Measurements from ENCODE around the gene KRT75. TPM values are rescaled to one million over a fixed set of nuclear protein-coding genes. Genes with fewer than 3 reads are reported as not detected.

KRT75 gene
- total RNA-seq, 1 experiment from 2014 or later, result not detected

DNA sequence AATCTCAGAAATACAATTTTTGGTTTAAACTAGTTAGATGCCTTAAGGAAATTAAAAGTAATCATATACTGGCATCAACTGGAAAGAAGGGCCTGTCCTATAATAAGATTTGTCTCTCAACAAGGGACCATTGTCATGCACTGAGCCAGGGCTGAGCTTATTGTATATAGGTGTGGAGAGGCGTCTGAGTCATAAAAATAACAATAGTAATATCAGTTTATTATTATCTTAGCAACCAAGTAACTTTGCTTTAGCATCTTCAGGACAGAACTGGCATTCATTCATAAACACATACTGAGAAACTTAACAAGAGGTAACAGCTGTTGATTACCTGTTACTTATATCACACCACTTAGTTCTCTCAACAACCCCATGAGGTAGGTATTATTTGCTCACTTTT lies 7.1 kb downstream of the KRT75 start:
- H3K9me2 ChIP-seq (ENCODE audit: insufficient read depth), result no peaks in the 10 kb centered on the region
- no peak overlapping the region for H3K27ac ChIP-seq (ENCODE audit: low read depth, low read length)
- POLR2A ChIA-PET, result interaction anchor here (0.8 kb wide), 1 partner anchor 547 kb away, joined by 4 read pairs; no protein-coding TSS in a partner anchor
- ATAC-seq (peak; percentile 65), DNase-seq (ENCODE audit: low read depth, low spot score) (peak; percentile 27)
- intact Hi-C loops (cut with micrococcal nuclease), result no loop called here
- H3K4me3 ChIP-seq (replicated peaks in 1 of 2; ENCODE audit: low read depth in 1 of 2, low read length in 2 of 2), result no peak overlapping the region
- peaks cover 0 to 23% of the 10 kb centered on the region in 2 experiments; a peak in 2 of 4 replicates for H3K4me1 ChIP-seq (ENCODE audit: control insufficient read depth in 1 of 2, insufficient read depth in 2 of 2, low read length in 2 of 2)
- H2AFZ ChIP-seq (ENCODE audit: low read depth, low read length, poor library complexity, severe bottlenecking), result no peak overlapping the region
- TF ChIP-seq, protein P1, sequence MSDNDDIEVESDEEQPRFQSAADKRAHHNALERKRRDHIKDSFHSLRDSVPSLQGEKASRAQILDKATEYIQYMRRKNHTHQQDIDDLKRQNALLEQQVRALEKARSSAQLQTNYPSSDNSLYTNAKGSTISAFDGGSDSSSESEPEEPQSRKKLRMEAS (IDR thresholded peaks at IDR 0.05), result no peak
- no peak for TF ChIP-seq SP1 (IDR thresholded peaks at IDR 0.05; ENCODE audit: low read depth)
- no peak for TF ChIP-seq SRF (IDR thresholded peaks at IDR 0.05; ENCODE audit: low read depth)
- no peak for TF ChIP-seq FOSL1 (IDR thresholded peaks at IDR 0.05; ENCODE audit: low read depth)
- TF ChIP-seq EGR1 (IDR thresholded peaks at IDR 0.05; ENCODE audit: low read depth), result no peak
- no peak for TF ChIP-seq JUND (IDR thresholded peaks at IDR 0.05)
- no peak for TF ChIP-seq ZFX (IDR thresholded peaks at IDR 0.05)
- no peak for TF ChIP-seq ELF1 (IDR thresholded peaks at IDR 0.05; ENCODE audit: borderline replicate concordance, low read depth)
- TF ChIP-seq RAD21 (IDR thresholded peaks at IDR 0.05; ENCODE audit: low read depth), result no peak
- TF ChIP-seq POLR2AphosphoS5 (IDR thresholded peaks at IDR 0.05; ENCODE audit: low read depth, low read length), result no peak
- TF ChIP-seq, protein P2, sequence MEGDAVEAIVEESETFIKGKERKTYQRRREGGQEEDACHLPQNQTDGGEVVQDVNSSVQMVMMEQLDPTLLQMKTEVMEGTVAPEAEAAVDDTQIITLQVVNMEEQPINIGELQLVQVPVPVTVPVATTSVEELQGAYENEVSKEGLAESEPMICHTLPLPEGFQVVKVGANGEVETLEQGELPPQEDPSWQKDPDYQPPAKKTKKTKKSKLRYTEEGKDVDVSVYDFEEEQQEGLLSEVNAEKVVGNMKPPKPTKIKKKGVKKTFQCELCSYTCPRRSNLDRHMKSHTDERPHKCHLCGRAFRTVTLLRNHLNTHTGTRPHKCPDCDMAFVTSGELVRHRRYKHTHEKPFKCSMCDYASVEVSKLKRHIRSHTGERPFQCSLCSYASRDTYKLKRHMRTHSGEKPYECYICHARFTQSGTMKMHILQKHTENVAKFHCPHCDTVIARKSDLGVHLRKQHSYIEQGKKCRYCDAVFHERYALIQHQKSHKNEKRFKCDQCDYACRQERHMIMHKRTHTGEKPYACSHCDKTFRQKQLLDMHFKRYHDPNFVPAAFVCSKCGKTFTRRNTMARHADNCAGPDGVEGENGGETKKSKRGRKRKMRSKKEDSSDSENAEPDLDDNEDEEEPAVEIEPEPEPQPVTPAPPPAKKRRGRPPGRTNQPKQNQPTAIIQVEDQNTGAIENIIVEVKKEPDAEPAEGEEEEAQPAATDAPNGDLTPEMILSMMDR (IDR thresholded peaks at IDR 0.05 in 2 of 3, conservative IDR thresholded peaks at IDR 0.05 in 1 of 3; ENCODE audit: borderline replicate concordance in 1 of 3, insufficient read depth in 1 of 3, low read depth in 2 of 3, low read length in 2 of 3), result no peak
- no peak for TF ChIP-seq EZH2phosphoT487 (IDR thresholded peaks at IDR 0.05; ENCODE audit: borderline replicate concordance)
- TF ChIP-seq POLR2A (IDR thresholded peaks at IDR 0.05; ENCODE audit: borderline replicate concordance, extremely low read depth, insufficient read depth, insufficient read length), result no peak
- no peak for TF ChIP-seq ZNF274 (IDR thresholded peaks at IDR 0.05; ENCODE audit: low read depth, low read length)
- TF ChIP-seq SIN3A (IDR thresholded peaks at IDR 0.05; ENCODE audit: low read depth), result no peak
- no peak for TF ChIP-seq TCF7L2 (IDR thresholded peaks at IDR 0.05; ENCODE audit: borderline replicate concordance, extremely low read depth, insufficient read depth, insufficient read length)
- TF ChIP-seq, protein P3, sequence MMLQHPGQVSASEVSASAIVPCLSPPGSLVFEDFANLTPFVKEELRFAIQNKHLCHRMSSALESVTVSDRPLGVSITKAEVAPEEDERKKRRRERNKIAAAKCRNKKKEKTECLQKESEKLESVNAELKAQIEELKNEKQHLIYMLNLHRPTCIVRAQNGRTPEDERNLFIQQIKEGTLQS (IDR thresholded peaks at IDR 0.05), result no peak
- no peaks in the 10 kb centered on the region for H3K9me3 ChIP-seq (ENCODE audit: control insufficient read depth in 1 of 2, insufficient read depth in 1 of 2, low read depth in 1 of 2, low read length in 2 of 2)
- H4K20me1 ChIP-seq (ENCODE audit: insufficient read depth), result no peaks in the 10 kb centered on the region
- BruUV-seq (replicated peaks), result no TSS peak
- H3K4me2 ChIP-seq (ENCODE audit: low read length), result no peak overlapping the region
- H3K27me3 ChIP-seq (ENCODE audit: insufficient read depth, low read length), result no peaks in the 10 kb centered on the region; the same call in 1 of the 2 replicates
- H3K36me3 ChIP-seq (ENCODE audit: control insufficient read depth in 1 of 2, insufficient read depth in 2 of 2, low read length in 2 of 2), result no peaks in the 10 kb centered on the region
- RAD21 ChIA-PET (ENCODE audit: low non-redundant PET in 1 of 2, low total read pairs in 2 of 2, uncharacterized antibody in 2 of 2, unreplicated experiment in 2 of 2), result no interaction called here
- no peaks in the 10 kb centered on the region for H3K79me2 ChIP-seq (ENCODE audit: insufficient read depth, low read length)
- no peak overlapping the region for H3K9ac ChIP-seq (ENCODE audit: low read length)
- CTCF ChIA-PET, result no interaction called here
